ENCODE measurements around the gene FPGT. TPM values are rescaled to one million over a fixed set of nuclear protein-coding genes. Genes with fewer than 3 reads are reported as not detected.

The FPGT gene
- total and polyA plus RNA-seq, 4 donors: 5.2 to 19.2 (median 10.0) TPM

DNA sequence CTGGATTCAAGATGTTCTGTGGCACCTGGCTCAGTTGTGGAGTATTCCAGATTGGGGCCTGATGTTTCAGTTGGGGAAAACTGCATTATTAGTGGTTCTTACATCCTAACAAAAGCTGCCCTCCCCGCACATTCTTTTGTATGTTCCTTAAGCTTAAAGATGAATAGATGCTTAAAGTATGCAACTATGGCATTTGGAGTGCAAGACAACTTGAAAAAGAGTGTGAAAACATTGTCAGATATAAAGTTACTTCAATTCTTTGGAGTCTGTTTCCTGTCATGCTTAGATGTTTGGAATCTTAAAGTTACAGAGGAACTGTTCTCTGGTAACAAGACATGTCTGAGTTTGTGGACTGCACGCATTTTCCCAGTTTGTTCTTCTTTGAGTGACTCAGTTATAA lies 7.2 kb downstream of the FPGT start:
- no peak for TF ChIP-seq SP1 (IDR thresholded peaks at IDR 0.05)
- Histone ChIP-seq H3K27ac (ENCODE audit: low read depth in 1 of 2, low read length in 2 of 2) (no peak overlapping the region), H3K9me3 (ENCODE audit: control insufficient read depth in 4 of 4, low read length in 3 of 4) (no peaks in the 10 kb centered on the region), H3K9ac (ENCODE audit: low read depth in 1 of 2, low read length in 2 of 2) (no peak overlapping the region), H3K27me3 (ENCODE audit: control insufficient read depth in 4 of 4, insufficient read depth in 4 of 4, low read length in 3 of 4) (no peaks in the 10 kb centered on the region), H3K36me3 (ENCODE audit: control insufficient read depth in 4 of 4, insufficient read depth in 3 of 4, low read depth in 1 of 4, low read length in 3 of 4) (peaks cover 1 to 15% (median 10%) of the 10 kb centered on the region in 4 donors), H3K4me3 (ENCODE audit: low read depth in 1 of 3, low read length in 3 of 3) (no peak overlapping the region), H3K4me1 (ENCODE audit: control insufficient read depth in 4 of 4, insufficient read depth in 4 of 4, low read length in 3 of 4) (no peaks in the 10 kb centered on the region)
- DNase-seq (ENCODE audit: low spot score): no peak
- 95% methylated on average over 2 of the region's 2 CpGs for WGBS

DNA sequence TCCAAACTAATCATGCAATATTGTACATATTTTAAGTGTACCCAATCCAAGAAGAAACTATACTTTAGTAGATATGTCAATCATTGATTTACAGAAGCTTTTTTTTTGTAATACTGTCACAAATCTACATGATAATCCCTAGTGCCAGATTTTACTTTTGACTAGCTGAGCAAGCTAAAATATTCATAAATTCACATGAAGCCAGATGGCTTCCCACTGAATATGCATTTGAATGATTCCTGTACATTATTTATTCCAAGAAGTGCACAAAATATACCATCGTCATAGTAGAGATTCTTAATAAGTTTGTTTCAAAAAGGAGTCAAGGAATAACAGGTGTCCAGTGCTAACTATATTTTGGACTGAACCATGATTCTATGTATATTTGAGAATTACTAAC lies 17.2 kb downstream of the FPGT start:
- Histone ChIP-seq H3K9ac (ENCODE audit: low read depth in 1 of 2, low read length in 2 of 2) (no peak overlapping the region), H3K4me3 (ENCODE audit: low read depth in 1 of 3, low read length in 3 of 3) (no peak overlapping the region), H3K27me3 (ENCODE audit: control insufficient read depth in 4 of 4, insufficient read depth in 4 of 4, low read length in 3 of 4) (no peaks in the 10 kb centered on the region), H3K36me3 (ENCODE audit: control insufficient read depth in 4 of 4, insufficient read depth in 3 of 4, low read depth in 1 of 4, low read length in 3 of 4) (no peaks in the 10 kb centered on the region), H3K4me1 (ENCODE audit: control insufficient read depth in 4 of 4, insufficient read depth in 4 of 4, low read length in 3 of 4) (no peaks in the 10 kb centered on the region), H3K9me3 (ENCODE audit: control insufficient read depth in 4 of 4, low read length in 3 of 4) (no peaks in the 10 kb centered on the region), H3K27ac (ENCODE audit: low read depth in 1 of 2, low read length in 2 of 2) (no peak overlapping the region)
- WGBS: 96% methylated on average over 1 of the region's 1 CpG
- TF ChIP-seq FOXA2 (IDR thresholded peaks at IDR 0.05) (no peak), NR2F2 (IDR thresholded peaks at IDR 0.05) (no peak), JUND (IDR thresholded peaks at IDR 0.05) (no peak), FOXA1 (IDR thresholded peaks at IDR 0.05) (no peak)
- no peak for DNase-seq (ENCODE audit: low spot score)

- Histone ChIP-seq H3K27ac (ENCODE audit: low read depth in 1 of 2, low read length in 2 of 2) (no peak overlapping the region), H3K36me3 (ENCODE audit: control insufficient read depth in 4 of 4, insufficient read depth in 3 of 4, low read depth in 1 of 4, low read length in 3 of 4) (peaks cover 0 to 1% (median 0%) of the 10 kb centered on the region in 4 donors), H3K27me3 (ENCODE audit: control insufficient read depth in 4 of 4, insufficient read depth in 4 of 4, low read length in 3 of 4) (no peaks in the 10 kb centered on the region), H3K4me1 (ENCODE audit: control insufficient read depth in 4 of 4, insufficient read depth in 4 of 4, low read length in 3 of 4) (no peaks in the 10 kb centered on the region), H3K9ac (ENCODE audit: low read depth in 1 of 2, low read length in 2 of 2) (no peak overlapping the region), H3K4me3 (ENCODE audit: low read depth in 1 of 3, low read length in 3 of 3) (no peak overlapping the region), H3K9me3 (ENCODE audit: control insufficient read depth in 4 of 4, low read length in 3 of 4) (peaks cover 2 to 13% (median 10%) of the 10 kb centered on the region in 4 donors)
- TF ChIP-seq, protein P1, sequence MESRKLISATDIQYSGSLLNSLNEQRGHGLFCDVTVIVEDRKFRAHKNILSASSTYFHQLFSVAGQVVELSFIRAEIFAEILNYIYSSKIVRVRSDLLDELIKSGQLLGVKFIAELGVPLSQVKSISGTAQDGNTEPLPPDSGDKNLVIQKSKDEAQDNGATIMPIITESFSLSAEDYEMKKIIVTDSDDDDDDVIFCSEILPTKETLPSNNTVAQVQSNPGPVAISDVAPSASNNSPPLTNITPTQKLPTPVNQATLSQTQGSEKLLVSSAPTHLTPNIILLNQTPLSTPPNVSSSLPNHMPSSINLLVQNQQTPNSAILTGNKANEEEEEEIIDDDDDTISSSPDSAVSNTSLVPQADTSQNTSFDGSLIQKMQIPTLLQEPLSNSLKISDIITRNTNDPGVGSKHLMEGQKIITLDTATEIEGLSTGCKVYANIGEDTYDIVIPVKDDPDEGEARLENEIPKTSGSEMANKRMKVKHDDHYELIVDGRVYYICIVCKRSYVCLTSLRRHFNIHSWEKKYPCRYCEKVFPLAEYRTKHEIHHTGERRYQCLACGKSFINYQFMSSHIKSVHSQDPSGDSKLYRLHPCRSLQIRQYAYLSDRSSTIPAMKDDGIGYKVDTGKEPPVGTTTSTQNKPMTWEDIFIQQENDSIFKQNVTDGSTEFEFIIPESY (IDR thresholded peaks at IDR 0.05): no peak
- TF ChIP-seq JUND (IDR thresholded peaks at IDR 0.05) (no peak), HNF4G (IDR thresholded peaks at IDR 0.05) (no peak), RAD21 (IDR thresholded peaks at IDR 0.05) (no peak), TAF1 (conservative IDR thresholded peaks at IDR 0.05) (no peak), SP1 (IDR thresholded peaks at IDR 0.05) (no peak), FOXA1 (IDR thresholded peaks at IDR 0.05) (no peak), NR2F2 (IDR thresholded peaks at IDR 0.05) (no peak), ATF3 (IDR thresholded peaks at IDR 0.05) (no peak), MAX (IDR thresholded peaks at IDR 0.05) (no peak), RXRA (IDR thresholded peaks at IDR 0.05) (no peak), HNF4A (conservative IDR thresholded peaks at IDR 0.05) (no peak), FOXA2 (IDR thresholded peaks at IDR 0.05) (no peak), YY1 (IDR thresholded peaks at IDR 0.05) (no peak), EGR1 (IDR thresholded peaks at IDR 0.05; ENCODE audit: low read depth in 2 of 2) (no peak), GABPA (IDR thresholded peaks at IDR 0.05 in 1 of 2, conservative IDR thresholded peaks at IDR 0.05 in 1 of 2) (no peak)
- TF ChIP-seq, protein P2, sequence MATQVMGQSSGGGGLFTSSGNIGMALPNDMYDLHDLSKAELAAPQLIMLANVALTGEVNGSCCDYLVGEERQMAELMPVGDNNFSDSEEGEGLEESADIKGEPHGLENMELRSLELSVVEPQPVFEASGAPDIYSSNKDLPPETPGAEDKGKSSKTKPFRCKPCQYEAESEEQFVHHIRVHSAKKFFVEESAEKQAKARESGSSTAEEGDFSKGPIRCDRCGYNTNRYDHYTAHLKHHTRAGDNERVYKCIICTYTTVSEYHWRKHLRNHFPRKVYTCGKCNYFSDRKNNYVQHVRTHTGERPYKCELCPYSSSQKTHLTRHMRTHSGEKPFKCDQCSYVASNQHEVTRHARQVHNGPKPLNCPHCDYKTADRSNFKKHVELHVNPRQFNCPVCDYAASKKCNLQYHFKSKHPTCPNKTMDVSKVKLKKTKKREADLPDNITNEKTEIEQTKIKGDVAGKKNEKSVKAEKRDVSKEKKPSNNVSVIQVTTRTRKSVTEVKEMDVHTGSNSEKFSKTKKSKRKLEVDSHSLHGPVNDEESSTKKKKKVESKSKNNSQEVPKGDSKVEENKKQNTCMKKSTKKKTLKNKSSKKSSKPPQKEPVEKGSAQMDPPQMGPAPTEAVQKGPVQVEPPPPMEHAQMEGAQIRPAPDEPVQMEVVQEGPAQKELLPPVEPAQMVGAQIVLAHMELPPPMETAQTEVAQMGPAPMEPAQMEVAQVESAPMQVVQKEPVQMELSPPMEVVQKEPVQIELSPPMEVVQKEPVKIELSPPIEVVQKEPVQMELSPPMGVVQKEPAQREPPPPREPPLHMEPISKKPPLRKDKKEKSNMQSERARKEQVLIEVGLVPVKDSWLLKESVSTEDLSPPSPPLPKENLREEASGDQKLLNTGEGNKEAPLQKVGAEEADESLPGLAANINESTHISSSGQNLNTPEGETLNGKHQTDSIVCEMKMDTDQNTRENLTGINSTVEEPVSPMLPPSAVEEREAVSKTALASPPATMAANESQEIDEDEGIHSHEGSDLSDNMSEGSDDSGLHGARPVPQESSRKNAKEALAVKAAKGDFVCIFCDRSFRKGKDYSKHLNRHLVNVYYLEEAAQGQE (IDR thresholded peaks at IDR 0.05): no peak
- TF ChIP-seq, protein P3, sequence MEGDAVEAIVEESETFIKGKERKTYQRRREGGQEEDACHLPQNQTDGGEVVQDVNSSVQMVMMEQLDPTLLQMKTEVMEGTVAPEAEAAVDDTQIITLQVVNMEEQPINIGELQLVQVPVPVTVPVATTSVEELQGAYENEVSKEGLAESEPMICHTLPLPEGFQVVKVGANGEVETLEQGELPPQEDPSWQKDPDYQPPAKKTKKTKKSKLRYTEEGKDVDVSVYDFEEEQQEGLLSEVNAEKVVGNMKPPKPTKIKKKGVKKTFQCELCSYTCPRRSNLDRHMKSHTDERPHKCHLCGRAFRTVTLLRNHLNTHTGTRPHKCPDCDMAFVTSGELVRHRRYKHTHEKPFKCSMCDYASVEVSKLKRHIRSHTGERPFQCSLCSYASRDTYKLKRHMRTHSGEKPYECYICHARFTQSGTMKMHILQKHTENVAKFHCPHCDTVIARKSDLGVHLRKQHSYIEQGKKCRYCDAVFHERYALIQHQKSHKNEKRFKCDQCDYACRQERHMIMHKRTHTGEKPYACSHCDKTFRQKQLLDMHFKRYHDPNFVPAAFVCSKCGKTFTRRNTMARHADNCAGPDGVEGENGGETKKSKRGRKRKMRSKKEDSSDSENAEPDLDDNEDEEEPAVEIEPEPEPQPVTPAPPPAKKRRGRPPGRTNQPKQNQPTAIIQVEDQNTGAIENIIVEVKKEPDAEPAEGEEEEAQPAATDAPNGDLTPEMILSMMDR (IDR thresholded peaks at IDR 0.05; ENCODE audit: low read depth, low read length, missing input control): no peak
- no peak for DNase-seq (ENCODE audit: low spot score)
- WGBS: 96% methylated on average over 5 of the region's 5 CpGs
These were observed 24.7 kb downstream of the FPGT start for GRCh38 chr1:74222701-74223100.

All from liver (tissue), 9 donors.